Panc1 (cell line): Measurements from ENCODE around the gene FBXL17. TPM values are rescaled to one million over a fixed set of nuclear protein-coding genes. Genes with fewer than 3 reads are reported as not detected.

Experiments
- ATAC-seq: fragments of 200-7000 bp; cut with Tn5 transposase; 2 replicates; pipeline ENCODE4 v1.9.1; 2020; ENCODE audit warnings: mild to moderate bottlenecking, moderate library complexity
- BruUV-seq: library from RNA; stranded (reverse); fragments of 400-500 nt; replicated peaks from 2 replicates; lab custom pipeline; 2021; lab: Mats Ljungman, UMichigan
- CTCF ChIA-PET: fragments of 300-600 bp; sonication (Branson Sonifier 250); formaldehyde crosslinking; loops from one replicate; lab custom pipeline; 2022; ENCODE audit warnings: antibody characterized with exemption; lab: Charles Lee
- POLR2A ChIA-PET: fragments of 300-600 bp; sonication (Branson Sonifier 250); formaldehyde crosslinking; loops from one replicate; lab custom pipeline; 2022; ENCODE audit warnings: antibody characterized with exemption; lab: Charles Lee
- DNase-seq: peaks from one replicate; pipeline ENCODE4 v3.0.0-alpha.2; 2010; ENCODE audit warnings: low read depth, low spot score
- H3K27ac ChIP-seq: 2 replicates; pipeline ENCODE4 v1.5.1; 2011; ENCODE audit warnings: mild to moderate bottlenecking, low read length, inconsistent platforms
- H3K27me3 ChIP-seq: fragments of 200-500 bp; sonication (Bioruptor generic); 2 replicates; pipeline ENCODE4 v1.6.0; 2014; ENCODE audit warnings: low read length, inconsistent platforms; ENCODE audit not compliant: control insufficient read depth, insufficient read depth
- H3K36me3 ChIP-seq: fragments of 200-500 bp; sonication (Bioruptor generic); 2 replicates; pipeline ENCODE4 v1.5.1; 2014; ENCODE audit warnings: inconsistent platforms, mild to moderate bottlenecking, low read length, moderate library complexity; ENCODE audit not compliant: control insufficient read depth, insufficient read depth
- H3K4me1 ChIP-seq: 2 replicates; pipeline ENCODE4 v1.5.1; 2011; ENCODE audit warnings: inconsistent platforms, mild to moderate bottlenecking, low read length, moderate library complexity; ENCODE audit not compliant: control insufficient read depth, insufficient read depth
- H3K4me3 ChIP-seq, 2 experiments: 2 replicates each; pipeline ENCODE4 v1.5.1; 2011 to 2012; ENCODE audit warnings: low read depth in 2 of 2, low read length in 2 of 2, mild to moderate bottlenecking in 2 of 2, inconsistent platforms in 1 of 2, moderate library complexity in 1 of 2
- H3K9me3 ChIP-seq: fragments of 200-500 bp; sonication (Bioruptor generic); 2 replicates; pipeline ENCODE4 v1.5.1; 2014; ENCODE audit warnings: low read depth, mild to moderate bottlenecking, inconsistent platforms, low read length, moderate library complexity; ENCODE audit not compliant: control insufficient read depth, insufficient read depth
- POLR2AphosphoS5 ChIP-seq: IDR thresholded peaks from 2 replicates; pipeline ENCODE4 v1.6.1; 2012; ENCODE audit warnings: mild to moderate bottlenecking, low read depth, low read length, moderate library complexity
- SIN3A ChIP-seq: IDR thresholded peaks from 2 replicates; pipeline ENCODE4 v1.6.1; 2012; ENCODE audit warnings: low read depth, mild to moderate bottlenecking, low read length, moderate library complexity, borderline replicate concordance; ENCODE audit not compliant: insufficient read depth
- TCF7L2 ChIP-seq: IDR thresholded peaks from 2 replicates; pipeline ENCODE4 v1.6.1; 2011; ENCODE audit warnings: mild to moderate bottlenecking, low read depth, low read length, inconsistent platforms
- in situ Hi-C: cut with HindIII; loops from 2 replicates; pipeline ENCODE4 v1.10.0; 2016; ENCODE audit warnings: low sequenced_read_pairs, low pct_unique_long_range_greater_than_20kb
- intact Hi-C: fragments of 100-400 bp; cut with micrococcal nuclease; formaldehyde crosslinking; loops from one replicate; pipeline ENCODE4 v1.10.0; 2022; ENCODE audit not compliant: unreplicated experiment
- total RNA-seq: library from RNA; stranded (reverse); gene quantifications from one replicate; pipeline ENCODE4 v1.2.1, GENCODE V29; 2021; ENCODE audit not compliant: unreplicated experiment
- TF ChIP-seq, protein P1 (sequence below): fragments of 450-650 bp; IDR thresholded peaks from 2 replicates; pipeline ENCODE4 v1.5.1; 2017; ENCODE audit warnings: mild to moderate bottlenecking
- TF ChIP-seq, protein P2 (sequence below), 2 experiments: IDR thresholded peaks; 2 replicates each; pipeline ENCODE4 v1.6.1; 2011 to 2012; ENCODE audit warnings: low read depth in 2 of 2, control low read depth in 1 of 2, low read length in 1 of 2, mild to moderate bottlenecking in 1 of 2, moderate library complexity in 1 of 2; ENCODE audit not compliant: insufficient read depth in 1 of 2

FBXL17 gene
- total RNA-seq, 1 experiment from 2014 or later, result 17.4 TPM

GRCh38 chr5:107875833-107876232 lies 506.1 kb downstream of the FBXL17 start:
- H3K36me3 ChIP-seq, result no peaks in the 10 kb centered on the region
- no TSS peak for BruUV-seq
- DNase-seq (no peak), ATAC-seq (no peak)
- H3K27me3 ChIP-seq, result no peaks in the 10 kb centered on the region
- no peaks in the 10 kb centered on the region for H3K9me3 ChIP-seq
- intact Hi-C loops (no loop called here), in situ Hi-C loops (no loop called here)
- H3K4me3 ChIP-seq, result no peak overlapping the region
- H3K4me1 ChIP-seq, result no peaks in the 10 kb centered on the region
- no peak for TF ChIP-seq POLR2AphosphoS5
- TF ChIP-seq, protein P1, sequence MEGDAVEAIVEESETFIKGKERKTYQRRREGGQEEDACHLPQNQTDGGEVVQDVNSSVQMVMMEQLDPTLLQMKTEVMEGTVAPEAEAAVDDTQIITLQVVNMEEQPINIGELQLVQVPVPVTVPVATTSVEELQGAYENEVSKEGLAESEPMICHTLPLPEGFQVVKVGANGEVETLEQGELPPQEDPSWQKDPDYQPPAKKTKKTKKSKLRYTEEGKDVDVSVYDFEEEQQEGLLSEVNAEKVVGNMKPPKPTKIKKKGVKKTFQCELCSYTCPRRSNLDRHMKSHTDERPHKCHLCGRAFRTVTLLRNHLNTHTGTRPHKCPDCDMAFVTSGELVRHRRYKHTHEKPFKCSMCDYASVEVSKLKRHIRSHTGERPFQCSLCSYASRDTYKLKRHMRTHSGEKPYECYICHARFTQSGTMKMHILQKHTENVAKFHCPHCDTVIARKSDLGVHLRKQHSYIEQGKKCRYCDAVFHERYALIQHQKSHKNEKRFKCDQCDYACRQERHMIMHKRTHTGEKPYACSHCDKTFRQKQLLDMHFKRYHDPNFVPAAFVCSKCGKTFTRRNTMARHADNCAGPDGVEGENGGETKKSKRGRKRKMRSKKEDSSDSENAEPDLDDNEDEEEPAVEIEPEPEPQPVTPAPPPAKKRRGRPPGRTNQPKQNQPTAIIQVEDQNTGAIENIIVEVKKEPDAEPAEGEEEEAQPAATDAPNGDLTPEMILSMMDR, result peak; percentile 12; the same call in 1 of the 2 replicates
- ChIA-PET CTCF (no interaction called here), POLR2A (no interaction called here)
- no peak overlapping the region for H3K27ac ChIP-seq

DNA sequence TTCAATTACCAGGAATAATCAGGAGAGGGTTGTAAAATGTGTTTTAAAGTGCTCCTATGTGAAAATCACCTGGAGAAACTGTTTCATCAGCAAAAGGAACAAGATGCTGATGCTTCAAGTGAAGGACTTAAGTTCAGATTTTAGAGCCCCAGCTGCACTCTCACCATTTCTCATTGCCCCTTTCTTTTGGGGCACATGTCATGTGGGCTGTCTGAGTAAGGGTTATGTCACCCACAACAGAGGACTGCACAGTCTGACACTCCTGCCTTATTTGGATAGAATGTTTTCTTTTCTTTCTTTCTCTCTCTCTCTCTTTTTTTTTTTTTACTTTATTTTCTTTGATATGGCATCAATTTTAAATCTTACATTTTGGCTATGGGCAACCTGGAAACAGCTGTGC lies 507.1 kb downstream of the FBXL17 start:
- Histone ChIP-seq H3K4me3 (no peak overlapping the region), H3K4me1 (no peaks in the 10 kb centered on the region; the same call in 1 of the 2 replicates), H3K27ac (no peak overlapping the region), H3K9me3 (no peaks in the 10 kb centered on the region), H3K36me3 (no peaks in the 10 kb centered on the region), H3K27me3 (no peaks in the 10 kb centered on the region)
- in situ Hi-C loops, result no loop called here
- POLR2A ChIA-PET, result no interaction called here
- CTCF ChIA-PET, result no interaction called here
- intact Hi-C loops, result no loop called here
- TF ChIP-seq, protein P1, result no peak
- no peak for TF ChIP-seq POLR2AphosphoS5
- TF ChIP-seq SIN3A, result no peak
- TF ChIP-seq, protein P2, sequence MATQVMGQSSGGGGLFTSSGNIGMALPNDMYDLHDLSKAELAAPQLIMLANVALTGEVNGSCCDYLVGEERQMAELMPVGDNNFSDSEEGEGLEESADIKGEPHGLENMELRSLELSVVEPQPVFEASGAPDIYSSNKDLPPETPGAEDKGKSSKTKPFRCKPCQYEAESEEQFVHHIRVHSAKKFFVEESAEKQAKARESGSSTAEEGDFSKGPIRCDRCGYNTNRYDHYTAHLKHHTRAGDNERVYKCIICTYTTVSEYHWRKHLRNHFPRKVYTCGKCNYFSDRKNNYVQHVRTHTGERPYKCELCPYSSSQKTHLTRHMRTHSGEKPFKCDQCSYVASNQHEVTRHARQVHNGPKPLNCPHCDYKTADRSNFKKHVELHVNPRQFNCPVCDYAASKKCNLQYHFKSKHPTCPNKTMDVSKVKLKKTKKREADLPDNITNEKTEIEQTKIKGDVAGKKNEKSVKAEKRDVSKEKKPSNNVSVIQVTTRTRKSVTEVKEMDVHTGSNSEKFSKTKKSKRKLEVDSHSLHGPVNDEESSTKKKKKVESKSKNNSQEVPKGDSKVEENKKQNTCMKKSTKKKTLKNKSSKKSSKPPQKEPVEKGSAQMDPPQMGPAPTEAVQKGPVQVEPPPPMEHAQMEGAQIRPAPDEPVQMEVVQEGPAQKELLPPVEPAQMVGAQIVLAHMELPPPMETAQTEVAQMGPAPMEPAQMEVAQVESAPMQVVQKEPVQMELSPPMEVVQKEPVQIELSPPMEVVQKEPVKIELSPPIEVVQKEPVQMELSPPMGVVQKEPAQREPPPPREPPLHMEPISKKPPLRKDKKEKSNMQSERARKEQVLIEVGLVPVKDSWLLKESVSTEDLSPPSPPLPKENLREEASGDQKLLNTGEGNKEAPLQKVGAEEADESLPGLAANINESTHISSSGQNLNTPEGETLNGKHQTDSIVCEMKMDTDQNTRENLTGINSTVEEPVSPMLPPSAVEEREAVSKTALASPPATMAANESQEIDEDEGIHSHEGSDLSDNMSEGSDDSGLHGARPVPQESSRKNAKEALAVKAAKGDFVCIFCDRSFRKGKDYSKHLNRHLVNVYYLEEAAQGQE (IDR thresholded peaks at IDR 0.05; ENCODE audit: insufficient read depth in 1 of 2, low read depth in 2 of 2, low read length in 1 of 2), result no peak
- TF ChIP-seq TCF7L2, result no peak
- no peak for ATAC-seq
- no peak for DNase-seq
- no TSS peak for BruUV-seq
